ENCODE measurements around the gene CD28. TPM values are rescaled to one million over a fixed set of nuclear protein-coding genes. Genes with fewer than 3 reads are reported as not detected.

CD28 gene
- total RNA-seq, result not detected in 2 replicates

DNA sequence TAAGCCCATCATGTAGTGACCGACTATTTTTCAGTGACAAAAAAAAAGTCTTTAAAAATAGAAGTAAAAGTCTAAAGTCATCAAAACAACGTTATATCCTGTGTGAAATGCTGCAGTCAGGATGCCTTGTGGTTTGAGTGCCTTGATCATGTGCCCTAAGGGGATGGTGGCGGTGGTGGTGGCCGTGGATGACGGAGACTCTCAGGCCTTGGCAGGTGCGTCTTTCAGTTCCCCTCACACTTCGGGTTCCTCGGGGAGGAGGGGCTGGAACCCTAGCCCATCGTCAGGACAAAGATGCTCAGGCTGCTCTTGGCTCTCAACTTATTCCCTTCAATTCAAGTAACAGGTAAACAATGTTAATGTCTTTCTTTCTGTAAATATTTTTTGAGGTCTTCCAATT, at the start of gene CD28:
Gene CD28, plus strand, starts transcription at position 237 of the 400 bp plus-strand sequence. Its CDS starts 58 bp downstream, at position 295.

Other genes starting within 250 kb of the CD28 start
- gene RAPH1, start 171.3 kb upstream of the CD28 start, total RNA-seq, result 15.5 and 23.2 TPM in 2 replicates
- gene CTLA4, start 161.1 kb downstream of the CD28 start, total RNA-seq, result not detected in 2 replicates
- not detected in 2 replicates for gene ICOS, start 230.1 kb downstream of the CD28 start, total RNA-seq

Measured in uterine smooth muscle cell (primary cell).